Mesodermal cell (in vitro differentiated cells): ENCODE measurements around the gene C1QTNF5. TPM values are rescaled to one million over a fixed set of nuclear protein-coding genes. Genes with fewer than 3 reads are reported as not detected.
"Not testable (repeated sequence)": the region's sequence is repeated elsewhere in the genome, so short reads cannot be mapped to it uniquely, and the experiment has no call there.

ENCODE experiments used
- H3K27ac ChIP-seq: 2 replicates; pipeline ENCODE4 v1.7.0; 2013; ENCODE audit warnings: mild to moderate bottlenecking, low read depth, low read length, moderate library complexity; ENCODE audit not compliant: severe bottlenecking
- H3K36me3 ChIP-seq: 2 replicates; pipeline ENCODE4 v1.7.1; 2013; ENCODE audit warnings: mild to moderate bottlenecking, low read length, moderate library complexity; ENCODE audit not compliant: control insufficient read depth, insufficient read depth
- H3K4me1 ChIP-seq: one replicate; pipeline ENCODE4 v1.7.1; 2013; ENCODE audit warnings: mild to moderate bottlenecking, low read length; ENCODE audit not compliant: insufficient read depth, control insufficient read depth, poor library complexity, severe bottlenecking
- H3K4me3 ChIP-seq: 2 replicates; pipeline ENCODE4 v1.7.0; 2013; ENCODE audit warnings: low read length, control low read depth, mild to moderate bottlenecking; ENCODE audit not compliant: insufficient read depth, poor library complexity, severe bottlenecking; ENCODE audit errors: extremely low read depth
- H3K9me3 ChIP-seq: 2 replicates; pipeline ENCODE4 v1.7.1; 2013; ENCODE audit warnings: mild to moderate bottlenecking, low read length, moderate library complexity; ENCODE audit not compliant: control insufficient read depth
- WGBS, 2 experiments: methylation state at CpG; one replicate each; pipeline ENCODE4 v1.1.5; 2013; ENCODE audit warnings: missing lambda C conversion rate in 2 of 2; ENCODE audit not compliant: insufficient coverage in 2 of 2; 5-methylcytosine and 5-hydroxymethylcytosine counted together
- polyA plus RNA-seq, 2 experiments: library from polyadenylated mRNA; stranded (reverse); fragments of 50-300 nt; gene quantifications; one replicate each; pipeline ENCODE4 v1.2.3, GENCODE V29; 2013

Gene C1QTNF5, protein sequence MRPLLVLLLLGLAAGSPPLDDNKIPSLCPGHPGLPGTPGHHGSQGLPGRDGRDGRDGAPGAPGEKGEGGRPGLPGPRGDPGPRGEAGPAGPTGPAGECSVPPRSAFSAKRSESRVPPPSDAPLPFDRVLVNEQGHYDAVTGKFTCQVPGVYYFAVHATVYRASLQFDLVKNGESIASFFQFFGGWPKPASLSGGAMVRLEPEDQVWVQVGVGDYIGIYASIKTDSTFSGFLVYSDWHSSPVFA
- 18.2 TPM for polyA plus RNA-seq (2013, experiment 1 of 2)
- 16.6 TPM for polyA plus RNA-seq (2013, experiment 2 of 2)

DNA sequence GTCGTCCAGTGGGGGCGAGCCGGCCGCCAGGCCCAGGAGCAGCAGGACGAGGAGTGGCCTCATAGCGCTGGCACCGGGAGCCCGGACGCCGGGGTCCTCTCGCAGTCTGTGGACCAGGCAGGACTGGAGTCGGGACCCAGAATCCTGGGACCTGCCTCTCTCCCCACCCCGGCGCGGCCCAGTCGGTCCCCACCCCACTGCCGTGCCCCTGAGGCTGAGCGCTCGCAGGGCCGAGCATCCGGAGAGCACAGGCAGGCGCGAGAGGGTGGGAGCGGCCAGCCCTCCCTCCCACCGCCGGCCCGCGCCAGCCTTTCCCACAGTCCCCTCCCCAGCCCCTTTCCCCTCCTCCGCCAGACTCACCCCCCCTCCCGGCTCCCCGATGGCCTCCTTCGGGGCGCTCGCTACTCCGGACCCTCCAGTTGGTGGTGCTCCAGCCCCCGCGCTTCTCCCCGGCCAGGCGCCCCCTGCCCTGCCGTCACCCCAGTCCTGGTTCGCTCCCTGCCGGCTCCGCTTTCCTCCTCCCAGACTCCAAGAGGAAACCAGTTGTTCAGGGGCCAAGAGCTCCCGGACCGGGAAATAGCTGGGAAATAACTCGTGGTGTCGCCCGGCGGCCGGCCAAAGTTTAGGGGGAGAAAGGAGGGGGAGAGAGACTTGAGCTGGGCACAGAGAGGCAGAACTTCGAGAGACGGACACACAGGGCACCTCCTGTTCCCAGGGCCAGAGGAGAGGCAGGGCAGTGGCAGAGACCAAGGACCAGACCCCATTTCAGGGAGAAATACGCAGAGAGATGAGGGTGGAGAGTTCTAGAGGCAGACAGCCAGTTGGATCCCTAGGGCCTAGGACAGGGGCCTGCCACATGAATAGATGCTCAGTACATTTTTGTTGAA is at the start of gene C1QTNF5:
Gene C1QTNF5, minus strand, starts transcription at position 549 of the 887 bp plus-strand sequence. Its CDS starts 486 bp downstream, at position 63.
- Histone ChIP-seq H3K4me1 (peaks cover 37% of the 10 kb centered on the region), H3K36me3 (peaks cover 11% of the 10 kb centered on the region), H3K9me3 (no peaks in the 10 kb centered on the region), H3K4me3 (peak within 1 kb of the TSS; percentile 55), H3K27ac (no peak within 1 kb of the TSS)
- WGBS, 2 experiments, result 5 to 10% methylated on average over 24 to 36 of the region's 53 CpGs

- Histone ChIP-seq H3K4me3 (no peak overlapping the region), H3K36me3 (no peaks in the 10 kb centered on the region), H3K27ac (no peak overlapping the region), H3K9me3 (no peaks in the 10 kb centered on the region), H3K4me1 (no peaks in the 10 kb centered on the region)
- WGBS, 2 experiments, result 92% methylated on average over 4 of the region's 5 CpGs
Observed at GRCh38 chr11:119389611-119390254, 49.0 kb upstream of the C1QTNF5 start.

GRCh38 chr11:119388103-119388502 is 47.4 kb upstream of the C1QTNF5 start:
- Histone ChIP-seq H3K4me1 (no peaks in the 10 kb centered on the region), H3K9me3 (no peaks in the 10 kb centered on the region), H3K4me3 (no peak overlapping the region), H3K36me3 (no peaks in the 10 kb centered on the region), H3K27ac (no peak overlapping the region)
- 84 to 91% methylated on average over 4 to 5 of the region's 7 CpGs for WGBS, 2 experiments

DNA sequence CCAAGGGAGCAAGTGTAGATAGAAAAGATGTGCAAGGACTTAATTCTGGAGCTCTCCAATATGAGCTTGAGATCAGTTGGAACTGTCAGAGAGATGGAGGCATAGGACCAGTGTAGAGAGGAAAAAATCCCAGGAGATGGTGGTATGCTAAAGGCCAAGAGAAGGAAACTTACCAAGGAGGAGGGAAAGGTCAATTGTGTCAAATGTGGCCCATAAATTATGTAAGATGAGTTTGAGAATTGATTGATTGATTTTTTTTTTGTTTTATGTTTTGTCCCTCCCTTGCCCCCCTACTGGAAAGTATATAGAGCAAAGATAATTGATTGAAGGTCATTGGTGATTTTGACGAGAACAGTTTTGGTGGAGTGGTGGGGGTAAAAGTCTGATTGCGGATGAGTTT is 43.6 kb upstream of the C1QTNF5 start:
- no peak overlapping the region for H3K4me3 ChIP-seq
- H3K4me1 ChIP-seq, result peaks cover 11% of the 10 kb centered on the region
- no peak overlapping the region for H3K27ac ChIP-seq
- no peaks in the 10 kb centered on the region for H3K9me3 ChIP-seq
- no peaks in the 10 kb centered on the region for H3K36me3 ChIP-seq
- 93 to 100% methylated on average over 1 to 2 of the region's 2 CpGs for WGBS, 2 experiments

DNA sequence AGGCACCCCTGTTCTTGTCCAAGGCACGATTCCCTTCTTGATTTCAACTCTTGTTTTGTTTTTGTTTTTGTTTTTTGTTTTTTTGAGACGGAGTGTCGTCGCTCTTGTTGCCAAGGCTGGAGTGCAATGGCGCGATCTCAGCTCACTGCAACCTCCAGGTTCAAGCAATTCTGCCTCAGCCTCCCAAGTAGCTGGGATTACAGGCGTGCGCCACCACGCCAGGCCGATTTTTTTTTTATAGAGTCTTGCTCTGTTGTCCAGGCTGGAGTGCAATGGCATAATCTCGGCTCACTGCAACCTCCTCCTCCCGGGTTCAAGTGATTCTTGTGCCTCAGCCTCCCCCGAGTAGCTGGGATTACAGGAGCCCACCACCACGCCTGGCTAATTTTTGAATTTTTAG is 41.8 kb upstream of the C1QTNF5 start:
- 92 to 95% methylated on average over 13 to 14 of the region's 14 CpGs for WGBS, 2 experiments
- H3K4me1 ChIP-seq, result peaks cover 29% of the 10 kb centered on the region
- not testable (repeated sequence) for H3K36me3 ChIP-seq, H3K27ac ChIP-seq, H3K4me3 ChIP-seq, H3K9me3 ChIP-seq

DNA sequence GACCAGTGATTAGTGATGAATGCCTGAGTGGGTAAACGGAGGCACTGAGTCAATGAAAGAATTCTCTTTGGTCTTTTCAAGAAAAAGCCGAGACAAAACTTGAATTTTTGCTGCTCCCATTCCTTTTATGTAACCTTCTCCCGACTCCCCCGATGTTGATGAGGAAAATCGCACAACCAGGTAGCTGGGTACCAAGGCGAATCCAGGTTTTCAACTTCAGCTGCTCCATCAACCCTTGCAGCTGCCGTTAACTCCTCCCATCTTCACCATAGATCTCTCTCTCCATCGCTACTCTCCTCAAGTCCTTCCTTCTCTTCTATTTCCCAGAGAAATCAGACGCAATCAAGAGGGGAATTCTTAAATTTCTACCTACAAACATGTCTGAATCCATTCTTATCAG is 41.4 kb upstream of the C1QTNF5 start:
- WGBS, 2 experiments, result 28 to 33% methylated on average over 9 of the region's 9 CpGs
- Histone ChIP-seq H3K4me1 (peaks cover 31% of the 10 kb centered on the region), H3K36me3 (no peaks in the 10 kb centered on the region), H3K4me3 (peak overlapping the region; percentile 47), H3K27ac (no peak overlapping the region), H3K9me3 (no peaks in the 10 kb centered on the region)

DNA sequence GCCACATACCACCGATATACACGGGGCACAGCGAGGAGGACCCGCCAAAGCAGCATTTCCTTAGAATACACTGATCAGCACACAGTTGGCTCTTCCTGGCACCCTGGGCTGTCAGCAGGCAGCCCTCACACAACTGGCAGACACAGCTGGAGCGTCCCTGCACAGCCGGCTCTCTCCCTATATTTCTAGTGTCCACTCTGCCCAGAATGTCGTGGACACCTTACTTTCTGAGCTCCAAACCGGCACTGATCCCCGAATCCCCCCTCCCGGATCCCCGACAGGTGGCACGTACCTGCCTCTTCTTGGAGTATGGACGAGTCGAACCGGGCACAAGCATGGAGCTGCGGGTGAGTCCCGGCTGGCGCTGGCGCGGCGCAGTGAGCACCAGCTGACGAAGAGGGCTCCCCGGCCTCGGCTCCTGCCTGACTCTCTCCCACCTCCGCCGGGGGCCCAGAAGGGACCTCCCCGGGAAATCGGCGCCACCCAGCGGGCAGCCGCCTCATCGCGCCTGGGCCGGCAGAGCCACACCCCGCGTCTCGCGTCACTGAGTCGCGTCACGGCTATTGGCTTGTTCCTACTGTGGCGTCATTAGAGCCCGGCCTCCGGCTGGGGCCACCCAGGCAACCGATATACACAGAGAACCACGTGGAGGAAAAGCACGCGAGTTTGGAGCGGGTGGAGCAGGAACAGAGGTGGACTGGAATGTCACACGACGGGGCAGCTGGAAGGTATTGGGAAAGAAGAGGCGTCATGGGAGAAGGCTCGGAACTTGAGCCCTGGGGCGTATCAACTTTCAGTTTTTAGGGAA is 40.7 kb upstream of the C1QTNF5 start, which contains the start of gene USP2:
Gene USP2, minus strand, starts transcription at position 510 of the 808 bp plus-strand sequence. CDS start 8,210 bp downstream, outside the sequence.
- H3K27ac ChIP-seq, result peak within 1 kb of the TSS; percentile 6

GRCh38 chr11:119380827-119381180 is 40.1 kb upstream of the C1QTNF5 start:
- H3K4me1 ChIP-seq, result peaks cover 31% of the 10 kb centered on the region
- H3K27ac ChIP-seq, result no peak overlapping the region
- H3K4me3 ChIP-seq, result peak overlapping the region; percentile 47
- H3K9me3 ChIP-seq, result no peaks in the 10 kb centered on the region
- H3K36me3 ChIP-seq, result no peaks in the 10 kb centered on the region
- WGBS, 2 experiments, result 0 to 2% methylated on average over 4 to 8 of the region's 10 CpGs

More for the DNA sequence above, 40.7 kb upstream of the C1QTNF5 start, which contains the start of gene USP2:
- Histone ChIP-seq H3K4me1 (peaks cover 31% of the 10 kb centered on the region), H3K36me3 (no peaks in the 10 kb centered on the region), H3K4me3 (peak within 1 kb of the TSS; percentile 47), H3K9me3 (no peaks in the 10 kb centered on the region)
- 0% methylated on average over 43 to 48 of the region's 54 CpGs for WGBS, 2 experiments

GRCh38 chr11:119380160-119380826 is 39.6 kb upstream of the C1QTNF5 start:
- WGBS, 2 experiments, result 83 to 86% methylated on average over 10 to 11 of the region's 13 CpGs
- Histone ChIP-seq H3K4me3 (no peak overlapping the region), H3K9me3 (no peaks in the 10 kb centered on the region), H3K4me1 (peaks cover 34% of the 10 kb centered on the region), H3K36me3 (no peaks in the 10 kb centered on the region), H3K27ac (no peak overlapping the region)
